ENCODE data around the gene CALR. TPM values are rescaled to one million over a fixed set of nuclear protein-coding genes. Genes with fewer than 3 reads are reported as not detected.

Gene CALR
- total and polyA plus RNA-seq, 2 donors (not counting 3 experiments of a cell fraction or from before 2014, with no cell fraction given), result 1,135 to 1,636 TPM

- intact Hi-C loops (cut with micrococcal nuclease) (no loop called here), dilution Hi-C loops (cut with MboI; ENCODE audit: extremely low pct_ligation_motif_present, low sequenced_read_pairs) (no loop called here)
- no peak overlapping the region for H2AFZ ChIP-seq (ENCODE audit: low read depth, low read length)
- CTCF ChIA-PET, result interaction anchor here (1.7 to 3.6 kb wide), 2 partner anchors 9 to 21 kb away, joined by 5 to 15 read pairs; no protein-coding TSS in a partner anchor
- TF ChIP-seq, protein P1, sequence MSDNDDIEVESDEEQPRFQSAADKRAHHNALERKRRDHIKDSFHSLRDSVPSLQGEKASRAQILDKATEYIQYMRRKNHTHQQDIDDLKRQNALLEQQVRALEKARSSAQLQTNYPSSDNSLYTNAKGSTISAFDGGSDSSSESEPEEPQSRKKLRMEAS (IDR thresholded peaks at IDR 0.05; ENCODE audit: insufficient read depth, insufficient read length), result no peak
- TF ChIP-seq EZH2 (IDR thresholded peaks at IDR 0.05; ENCODE audit: borderline replicate concordance, low read depth, low read length, severe bottlenecking), result no peak
- TF ChIP-seq POLR2A (IDR thresholded peaks at IDR 0.05; ENCODE audit: low read depth, low read length), result no peak
- TF ChIP-seq MYC (IDR thresholded peaks at IDR 0.05; ENCODE audit: low read depth, low read length), result no peak
- TF ChIP-seq GATA2 (IDR thresholded peaks at IDR 0.05; ENCODE audit: insufficient read depth, insufficient read length, low read depth, low read length), result no peak
- TF ChIP-seq FOS (IDR thresholded peaks at IDR 0.05; ENCODE audit: borderline replicate concordance, insufficient read depth, low read length), result no peak
- TF ChIP-seq POLR2AphosphoS5 (IDR thresholded peaks at IDR 0.05; ENCODE audit: insufficient read depth, low read depth, low read length), result no peak
- no peak for TF ChIP-seq JUN (IDR thresholded peaks at IDR 0.05; ENCODE audit: borderline replicate concordance, insufficient read depth, insufficient read length, low read depth)
- H3K36me3 ChIP-seq (ENCODE audit: control insufficient read depth in 2 of 2, extremely low read depth in 1 of 2, insufficient read depth in 2 of 2, low read length in 2 of 2), result peaks cover 8 to 11% of the 10 kb centered on the region in 2 experiments
- peak overlapping the region; percentile 64 to 81 (median 65) for H3K4me3 ChIP-seq (replicated peaks in 1 of 3; ENCODE audit: insufficient read depth in 1 of 3, low read depth in 1 of 3, low read length in 3 of 3)
- POLR2A ChIA-PET, result interaction anchor here (0.6 to 1.5 kb wide), 2 partner anchors 10 to 13 kb away, joined by 5 to 7 read pairs; partner anchors contain the start of gene RAD23A
- H3K9ac ChIP-seq (replicated peaks; ENCODE audit: extremely low read depth, insufficient read depth, low read length), result peak overlapping the region; percentile 12
- H3K4me1 ChIP-seq (ENCODE audit: control insufficient read depth, extremely low read depth, insufficient read depth, low read length), result peaks cover 38% of the 10 kb centered on the region
- H4K20me1 ChIP-seq (replicated peaks; ENCODE audit: control insufficient read depth, extremely low read depth, insufficient read depth, low read length), result no peaks in the 10 kb centered on the region
- BruUV-seq (replicated peaks), result no TSS peak
- DNase-seq (ENCODE audit: low read depth, low spot score), result no peak
- peaks cover 42% of the 10 kb centered on the region for H3K79me2 ChIP-seq (ENCODE audit: control insufficient read depth, insufficient read depth, low read length)
- no peaks in the 10 kb centered on the region for H3K27me3 ChIP-seq (ENCODE audit: control insufficient read depth in 2 of 2, insufficient read depth in 2 of 2, low read length in 2 of 2)
- no peak overlapping the region for H3K27ac ChIP-seq (ENCODE audit: insufficient read depth, low read depth, low read length)
- no peaks in the 10 kb centered on the region for H3K9me3 ChIP-seq (replicated peaks; ENCODE audit: control insufficient read depth, insufficient read depth, low read length)
- no peaks in the 10 kb centered on the region for H3K9me1 ChIP-seq (replicated peaks; ENCODE audit: control insufficient read depth, extremely low read depth, insufficient read depth, low read length)
- no peak for FAIRE-seq
- peak overlapping the region; percentile 70 for H3K4me2 ChIP-seq (ENCODE audit: insufficient read depth, low read length)
Observed at GRCh38 chr19:12955996-12956395, 17.6 kb downstream of the CALR start.

Measured in endothelial cell of umbilical vein (primary cell).